HG02798 (cell line): Measurements from ENCODE around the gene PHF12.

ENCODE experiments used
- ATAC-seq: cut with Tn5 transposase; IDR thresholded peaks from one replicate; pipeline ENCODE4 v1.9.1; 2021; ENCODE audit warnings: mild to moderate bottlenecking; ENCODE audit not compliant: unreplicated experiment, poor library complexity

Gene PHF12

DNA sequence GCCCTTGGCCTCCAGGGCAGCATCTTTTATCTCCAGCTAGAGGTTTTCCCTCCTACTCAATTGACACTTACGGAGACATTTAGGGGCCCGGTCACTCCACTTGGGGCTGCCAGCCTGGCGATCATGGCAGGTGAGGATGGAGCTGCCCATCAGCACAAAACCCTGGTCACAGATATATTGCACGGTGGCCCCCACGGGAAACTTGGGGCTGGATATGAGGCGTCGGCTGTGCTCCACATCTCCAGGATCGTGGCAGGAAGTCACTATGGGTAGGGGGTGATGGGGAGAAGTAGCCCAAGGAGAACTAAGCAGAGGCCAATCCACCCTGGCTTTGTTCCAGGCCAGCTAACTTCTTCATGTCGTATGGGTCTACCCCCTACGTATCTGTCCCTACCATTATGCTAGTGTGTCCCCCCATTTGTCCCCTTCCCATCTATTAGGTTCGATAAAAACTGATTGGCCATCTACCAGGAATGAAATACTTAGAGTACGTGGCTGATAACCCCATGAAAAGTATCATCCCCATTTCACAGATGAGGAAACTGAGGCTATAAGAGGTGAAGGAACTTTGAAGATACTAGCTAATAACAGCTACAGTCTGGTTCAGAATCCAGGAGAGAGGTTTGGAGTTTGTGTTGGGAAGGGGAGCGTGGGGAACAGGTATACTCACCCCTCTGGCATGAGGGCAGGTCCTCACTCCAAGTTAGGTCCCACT is 6.1 kb upstream of the PHF12 start:
- no peak for ATAC-seq

DNA sequence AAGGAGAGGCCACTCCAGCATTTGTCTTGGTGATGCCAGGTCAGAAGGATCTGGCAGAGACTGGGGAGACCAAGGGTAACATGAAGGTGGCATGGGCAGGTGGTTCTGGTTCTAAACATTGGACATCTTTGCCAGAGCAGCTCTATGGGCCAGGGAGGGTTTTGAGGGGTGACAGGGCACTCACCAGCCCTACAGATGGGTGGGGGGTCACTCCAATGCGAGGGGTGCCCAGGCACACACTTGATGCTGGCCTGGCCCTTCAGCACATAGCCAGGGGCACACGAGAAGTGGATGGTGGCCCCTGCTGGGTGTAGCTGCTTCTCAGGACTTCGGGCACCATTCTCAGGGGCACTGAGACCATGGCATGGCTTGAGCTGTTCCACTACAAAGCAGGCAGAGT is 5.5 kb upstream of the PHF12 start:
- no peak for ATAC-seq

DNA sequence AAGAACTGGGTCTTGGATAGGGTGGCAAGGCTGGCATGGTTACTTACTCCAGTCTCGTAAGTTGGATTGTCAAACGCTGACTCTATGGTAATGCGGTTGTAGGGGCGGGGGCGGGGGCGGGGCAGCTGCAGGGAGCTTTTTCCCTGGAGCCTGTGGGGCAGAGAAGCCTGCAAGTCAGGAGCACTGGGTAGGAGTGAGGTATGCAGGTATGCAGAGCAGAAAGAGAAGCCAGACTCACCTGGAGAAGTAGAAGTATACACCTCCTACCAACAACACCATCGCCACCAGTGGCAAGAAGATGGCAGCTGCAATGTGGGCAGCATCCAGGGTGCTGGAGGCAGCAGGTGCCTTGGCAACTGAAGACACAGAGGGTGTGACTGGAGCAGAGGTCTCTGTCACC is 4.8 kb upstream of the PHF12 start:
- ATAC-seq = no peak

DNA sequence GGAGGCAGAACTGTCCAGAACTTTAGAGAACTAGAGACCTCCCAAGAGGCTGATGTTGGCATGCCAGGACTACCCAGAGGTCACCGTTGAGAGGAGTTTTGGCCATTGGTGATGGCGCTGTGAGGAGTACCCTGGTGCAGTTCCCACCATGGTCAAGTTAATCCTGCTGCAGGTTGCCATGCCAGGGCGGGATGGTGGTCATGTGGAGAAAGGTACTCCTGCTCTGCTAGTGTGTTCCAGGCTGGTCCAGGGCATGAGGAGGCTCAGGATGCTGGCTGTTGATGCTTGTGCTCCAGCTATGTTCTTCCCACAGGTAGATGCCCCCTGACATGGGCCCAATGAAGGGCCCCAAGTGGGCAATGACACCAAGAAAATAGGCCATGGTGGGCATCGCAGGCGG is 4.1 kb upstream of the PHF12 start:
- no peak for ATAC-seq

DNA sequence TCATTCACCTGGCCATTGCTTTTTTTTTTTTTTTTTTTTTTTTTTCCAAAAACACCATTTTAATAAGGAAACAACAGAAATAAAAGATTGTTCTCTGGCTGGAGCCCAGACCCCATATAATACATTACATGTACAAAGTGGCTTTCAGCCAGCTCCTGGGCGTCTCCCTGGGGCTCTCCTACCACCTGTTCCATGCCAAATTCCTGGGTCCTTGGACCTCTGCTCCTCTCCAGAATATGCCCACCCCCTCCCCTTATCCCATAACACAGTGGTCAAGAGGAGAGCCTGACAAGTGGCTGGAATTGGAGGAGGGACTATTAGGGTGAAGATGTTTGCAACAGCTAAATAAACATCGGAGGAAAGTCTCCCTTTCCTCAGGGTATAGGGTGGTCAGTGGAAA is 3.6 kb upstream of the PHF12 start:
- ATAC-seq = no peak

DNA sequence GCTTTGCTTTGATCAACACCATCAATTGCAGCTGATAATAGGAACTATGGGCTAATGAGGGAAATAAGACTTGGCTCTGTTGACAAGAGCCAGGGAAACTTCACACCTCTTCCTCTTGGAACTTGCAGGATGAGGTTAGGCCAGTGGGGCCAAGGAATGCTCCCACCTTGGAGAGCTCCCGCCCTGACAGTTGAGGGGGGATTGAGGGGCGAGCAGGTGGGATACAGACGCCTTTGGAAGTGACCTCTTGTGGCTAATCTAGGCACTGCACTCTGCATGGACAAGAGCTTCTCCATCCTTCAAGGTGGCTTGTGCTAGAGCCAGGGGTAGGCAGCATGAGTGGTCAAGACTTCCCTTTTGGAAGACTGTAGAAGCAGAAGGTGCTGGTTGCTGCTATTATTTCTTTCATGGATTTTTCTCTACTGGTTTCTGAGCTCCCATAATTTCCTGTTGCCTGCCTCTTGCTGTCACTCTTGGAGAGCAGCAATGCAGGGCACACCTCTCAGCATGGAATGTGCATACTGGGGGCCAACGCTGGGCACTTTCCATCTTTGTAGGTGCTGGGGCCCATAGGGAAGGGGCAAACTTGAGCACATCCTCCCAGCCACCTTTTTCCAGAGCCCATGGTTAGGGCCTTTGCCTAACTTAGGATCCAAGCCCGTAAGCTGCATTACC is 2.3 kb upstream of the PHF12 start:
- no peak for ATAC-seq

DNA sequence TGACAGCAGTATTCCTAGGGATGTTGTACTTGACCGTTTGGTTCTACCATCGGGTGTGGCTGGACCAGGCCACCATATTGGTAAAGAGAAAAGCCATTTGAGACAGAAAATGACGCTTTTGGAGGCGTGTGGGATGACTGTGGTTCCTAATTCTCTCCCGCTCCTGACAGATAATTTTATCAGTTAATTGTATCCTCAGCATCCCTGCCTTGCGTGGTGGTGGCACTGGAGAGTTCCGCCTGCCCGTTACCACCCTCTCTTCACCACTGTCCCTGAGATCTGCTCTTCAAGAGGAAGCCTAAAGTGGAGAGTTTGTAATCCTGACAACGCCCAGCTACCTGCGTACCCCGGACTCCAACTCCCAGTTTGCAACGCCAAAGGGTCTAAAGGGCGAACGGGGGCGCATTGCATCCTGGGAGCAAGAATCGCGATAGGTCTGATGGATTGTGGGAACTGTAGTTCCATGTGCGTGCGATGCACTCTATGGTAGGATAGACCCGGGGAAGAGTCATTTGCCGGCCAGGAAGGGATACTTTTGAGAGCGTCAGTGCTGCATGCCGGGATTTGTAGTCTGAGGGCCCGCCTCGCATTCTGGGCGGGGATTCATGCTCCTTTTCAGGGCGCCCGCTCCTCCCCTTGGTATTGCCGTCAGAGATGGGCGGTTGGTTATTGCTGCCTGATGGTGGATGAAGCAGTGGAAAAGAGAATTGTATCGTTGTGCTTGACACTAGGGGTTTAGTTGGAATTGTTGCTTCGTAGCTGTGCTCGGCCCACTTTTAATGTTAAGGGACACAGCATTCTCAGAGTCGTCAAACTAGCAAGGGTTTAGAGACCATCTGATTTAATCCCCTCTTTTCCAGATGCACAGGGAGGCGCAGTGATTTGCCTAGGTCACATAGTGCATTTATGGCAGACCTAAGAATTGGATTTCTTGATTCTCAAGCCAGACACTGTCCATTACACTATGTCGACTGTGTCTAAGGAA is 965 bp upstream of the PHF12 start:
- ATAC-seq = peak; percentile 66

DNA sequence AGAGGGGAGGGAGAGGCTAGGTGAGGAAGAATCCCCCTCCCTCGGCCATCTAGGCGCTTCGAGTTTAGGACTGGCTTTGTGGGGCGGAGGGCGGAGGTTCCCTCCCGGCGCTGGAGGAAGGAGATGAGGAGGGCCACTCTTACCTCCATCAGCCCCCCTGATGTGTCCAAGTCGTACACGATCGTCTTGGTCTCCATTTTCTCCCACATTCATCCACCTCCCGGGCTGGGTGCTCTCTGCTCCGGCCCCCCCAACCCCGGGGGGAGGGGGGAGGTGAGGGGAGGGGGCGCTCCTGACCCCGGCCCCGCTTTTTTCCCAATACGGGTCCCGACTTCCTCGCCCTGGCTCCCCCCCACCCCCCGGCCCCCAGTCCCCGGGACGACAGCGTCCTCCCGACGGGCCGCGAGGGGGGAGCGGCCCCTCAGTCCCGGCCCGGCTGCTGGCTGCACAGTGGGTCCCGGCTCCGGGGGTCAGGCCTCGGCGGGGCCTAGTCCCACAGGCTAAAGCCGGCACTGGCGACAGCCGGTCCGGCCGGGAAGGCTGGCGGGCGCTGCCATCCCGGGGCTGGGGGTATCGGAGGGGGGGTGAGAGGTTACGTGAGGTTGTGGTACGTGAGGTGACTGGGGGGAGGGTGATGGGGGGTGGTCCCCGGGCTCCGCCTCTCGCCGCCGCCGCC is 428 bp downstream of the PHF12 start:
- no peak for ATAC-seq

DNA sequence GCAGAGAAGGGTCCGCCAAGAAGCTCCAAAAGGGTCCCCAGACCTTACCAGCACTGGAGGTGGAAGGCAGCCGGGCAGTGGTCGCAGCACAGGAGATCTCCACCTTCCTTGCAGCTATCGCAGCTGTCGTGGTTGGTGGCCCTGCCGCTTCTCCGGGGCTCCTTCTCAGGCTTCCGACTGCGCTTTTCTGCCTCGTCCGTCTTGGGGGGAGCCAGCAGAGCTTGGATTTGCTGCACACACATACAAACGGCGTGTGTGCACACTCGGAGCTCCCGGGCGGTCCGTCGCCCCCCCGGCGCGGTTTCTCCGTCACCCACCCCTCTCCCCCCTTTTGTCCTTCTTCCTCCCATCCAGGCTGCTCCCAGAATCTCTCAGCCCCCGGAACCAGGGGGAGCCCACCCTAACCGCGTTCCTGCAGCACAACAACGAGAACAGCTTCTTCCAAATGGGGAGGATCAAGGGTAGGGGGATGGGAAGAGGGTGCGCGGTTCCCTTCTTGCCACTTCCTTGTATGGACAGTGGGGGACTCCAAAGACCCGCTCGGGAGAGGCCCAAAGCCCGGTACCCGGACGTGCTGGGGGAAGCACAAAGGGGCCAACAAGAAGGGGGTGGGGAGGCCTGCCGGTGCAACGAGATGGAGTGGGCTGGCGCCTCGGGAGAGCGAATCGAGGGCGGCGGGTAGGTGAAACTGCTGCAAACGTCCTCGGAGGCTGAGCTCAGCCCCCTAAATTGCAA is 1.1 kb downstream of the PHF12 start:
- ATAC-seq = no peak

DNA sequence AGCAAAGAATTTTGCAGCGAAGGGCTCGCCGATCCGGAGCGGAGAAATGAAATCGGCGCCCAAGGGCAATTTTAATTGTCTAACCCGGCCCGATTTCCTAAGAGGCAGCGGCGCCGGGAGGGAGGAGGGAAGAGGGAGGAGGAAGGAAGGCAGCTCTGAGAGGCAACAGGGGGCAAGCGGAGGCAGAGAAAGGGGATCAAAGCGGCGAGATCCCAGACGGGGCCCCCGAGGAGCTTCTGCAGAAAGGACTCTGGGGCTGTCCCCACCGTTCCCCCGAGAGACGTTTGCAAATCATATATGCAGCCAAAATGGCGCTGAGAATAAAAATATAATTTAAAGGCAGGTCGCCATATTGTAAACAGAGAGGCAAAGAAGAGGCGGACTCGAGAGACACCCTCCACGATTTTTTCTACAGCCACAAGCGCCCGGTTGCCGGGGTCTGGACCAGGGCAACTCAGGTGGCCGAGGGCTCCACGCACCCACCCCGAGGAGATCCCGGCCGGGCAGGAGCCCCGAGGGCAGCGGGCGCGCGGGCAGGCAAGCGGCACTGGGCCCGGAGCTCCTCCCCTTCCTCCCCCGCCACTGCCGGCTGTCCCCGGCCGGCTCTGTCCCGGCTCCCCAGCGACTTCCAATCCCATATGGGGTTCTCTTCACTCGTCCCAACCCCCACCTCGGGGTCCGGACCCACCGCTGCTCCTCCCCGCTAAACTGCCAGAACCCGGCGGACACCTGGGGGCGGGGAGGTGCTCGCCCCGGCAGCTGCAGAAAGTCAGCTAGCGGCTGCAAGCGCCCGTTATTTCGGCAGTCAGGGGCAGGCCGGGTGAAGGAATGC is 1.9 kb downstream of the PHF12 start:
- no peak for ATAC-seq

DNA sequence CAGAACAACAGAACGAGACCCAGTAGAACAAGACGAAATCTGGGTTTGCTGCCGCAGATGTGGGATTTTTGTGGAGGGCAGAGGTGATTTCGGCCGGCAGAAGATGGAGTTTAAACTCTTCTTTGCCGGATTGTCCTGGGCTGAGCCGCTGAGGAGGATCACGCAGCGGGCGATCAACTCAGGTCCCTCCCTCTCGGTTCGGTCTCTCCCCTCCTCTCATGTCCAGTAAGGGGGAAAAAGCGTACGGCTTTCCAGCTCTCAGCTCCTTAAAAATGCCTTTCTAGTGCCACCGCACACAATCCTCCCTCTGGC is 2.5 kb downstream of the PHF12 start:
- no peak for ATAC-seq

DNA sequence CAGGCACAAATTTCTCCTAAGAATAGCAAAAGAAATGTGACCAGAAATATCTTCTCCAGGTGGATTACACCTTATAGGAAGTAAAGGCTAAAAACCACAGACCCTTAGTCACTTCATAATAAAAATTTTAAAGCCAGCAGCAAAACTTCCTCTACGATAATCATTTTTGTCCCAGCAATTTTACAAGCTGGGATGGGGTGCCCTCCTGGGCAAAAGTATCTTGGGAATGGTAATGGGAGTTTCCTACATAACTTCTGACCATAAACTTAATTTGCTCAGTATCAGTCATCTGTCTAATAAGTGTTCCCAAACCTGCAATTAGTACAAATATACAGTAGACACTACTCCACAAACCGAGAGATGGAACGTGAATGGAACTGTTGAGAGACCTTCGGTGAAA is 3.0 kb downstream of the PHF12 start:
- ATAC-seq = no peak

DNA sequence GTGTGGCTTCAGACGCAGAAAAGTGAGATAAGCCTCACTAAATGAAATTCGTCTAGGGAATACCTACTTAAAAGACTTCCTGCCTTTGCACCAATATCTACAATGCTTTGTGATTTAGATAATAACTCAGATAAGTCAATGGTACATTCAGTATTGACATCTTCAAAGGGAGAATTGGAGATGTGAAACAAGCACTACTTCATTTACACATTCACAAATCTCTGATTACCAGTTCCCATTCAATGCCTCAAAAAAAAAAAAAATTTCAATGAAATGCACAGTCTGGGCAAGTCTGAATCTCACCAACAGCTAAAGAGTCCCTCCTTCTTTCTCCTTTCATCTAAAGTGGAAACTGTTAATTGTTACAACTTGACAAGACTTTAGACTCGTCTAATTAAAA is 3.7 kb downstream of the PHF12 start:
- ATAC-seq = no peak

DNA sequence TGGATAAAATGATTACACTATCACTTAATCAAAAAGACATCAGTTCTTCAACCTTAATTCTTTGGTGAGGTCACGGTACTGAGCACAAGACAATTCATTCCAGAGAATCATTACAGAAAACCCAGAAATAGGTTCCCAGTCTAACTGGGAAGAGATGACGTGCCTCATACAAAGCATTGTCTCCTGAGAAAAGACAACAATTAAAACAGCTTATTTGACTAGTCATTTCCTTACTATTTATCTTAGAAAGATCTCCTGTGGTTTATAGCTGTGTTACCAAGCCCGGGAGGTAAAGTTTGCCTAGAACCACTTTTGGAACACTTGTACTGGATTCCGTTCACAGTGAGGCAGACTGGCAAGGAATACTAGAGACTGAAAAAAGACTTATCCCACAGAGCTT is 5.1 kb downstream of the PHF12 start:
- ATAC-seq = no peak

DNA sequence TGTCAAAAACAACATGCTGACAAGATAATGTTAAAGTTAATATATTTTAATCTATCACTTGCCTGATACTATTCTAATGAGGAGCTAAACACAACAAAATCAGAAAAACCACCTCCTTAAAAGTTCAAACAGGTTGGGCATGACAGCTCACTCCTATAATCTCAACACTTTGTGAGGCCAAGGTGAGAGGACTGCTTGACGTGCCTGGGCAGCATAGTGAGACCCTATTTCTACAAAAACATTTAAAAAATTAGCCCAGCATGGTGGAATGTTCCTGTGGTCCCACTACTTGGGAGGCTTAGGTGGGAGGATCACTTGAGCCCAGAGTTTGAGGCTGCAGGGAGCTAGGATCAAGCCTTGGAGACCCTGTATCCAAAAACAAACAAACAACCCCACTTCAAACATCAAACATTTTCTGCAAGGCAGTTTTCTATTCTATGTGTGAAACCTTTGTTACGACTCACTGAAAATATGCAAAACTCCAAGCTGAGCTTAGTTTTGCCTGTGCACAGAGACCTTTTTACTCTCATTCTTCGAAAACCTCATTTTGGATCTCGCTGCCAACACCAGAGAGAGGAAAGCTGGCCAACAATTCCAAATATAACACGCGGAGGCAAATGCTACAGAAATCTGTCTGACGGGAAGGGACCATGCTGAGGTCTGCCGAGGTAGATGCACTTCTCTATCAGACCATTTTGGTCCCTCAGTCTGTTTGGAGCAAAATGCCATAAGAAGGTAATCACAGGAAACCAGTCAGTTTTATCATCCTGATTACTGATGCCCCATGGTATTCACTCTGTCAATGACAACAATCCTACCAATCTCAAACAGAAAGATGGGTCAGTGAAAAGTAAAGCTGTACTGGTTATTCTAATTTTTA is 6.2 kb downstream of the PHF12 start:
- ATAC-seq = no peak

DNA sequence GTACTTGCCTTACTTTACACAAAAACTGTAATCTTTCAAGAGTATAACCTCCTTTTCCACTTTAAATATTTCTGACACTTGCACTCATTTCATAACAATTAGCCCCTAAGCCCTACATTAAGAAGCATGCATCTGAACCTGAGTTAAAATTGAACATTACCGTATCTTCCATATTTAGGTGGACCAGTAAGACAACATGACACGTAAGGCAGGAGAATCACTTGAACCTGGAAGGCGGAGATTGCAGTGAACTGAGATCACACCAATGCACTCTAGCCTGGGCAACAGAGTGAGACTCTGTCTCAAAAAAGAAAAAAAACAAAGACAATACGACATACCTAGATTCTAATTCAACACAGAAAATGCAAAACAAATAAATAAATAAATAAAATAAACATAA is 7.0 kb downstream of the PHF12 start:
- no peak for ATAC-seq

DNA sequence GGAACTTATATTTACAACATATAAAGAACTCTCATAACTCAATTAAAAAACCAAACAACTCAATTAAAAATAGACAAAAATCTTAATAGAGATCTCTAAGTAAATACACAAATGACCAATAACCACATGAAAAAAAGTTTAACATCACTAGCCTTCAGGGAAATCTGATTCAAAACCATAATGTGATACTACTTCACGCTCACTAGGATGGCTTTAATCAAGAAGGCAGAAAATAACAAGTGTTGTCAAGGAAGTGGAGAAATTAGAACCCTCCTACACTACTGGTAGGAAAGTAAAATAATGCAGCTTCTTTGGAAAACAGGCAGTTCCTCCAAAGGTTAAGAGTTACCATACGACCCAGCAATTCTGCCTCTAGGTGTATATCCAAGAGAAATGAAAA is 8.4 kb downstream of the PHF12 start:
- ATAC-seq = no peak

DNA sequence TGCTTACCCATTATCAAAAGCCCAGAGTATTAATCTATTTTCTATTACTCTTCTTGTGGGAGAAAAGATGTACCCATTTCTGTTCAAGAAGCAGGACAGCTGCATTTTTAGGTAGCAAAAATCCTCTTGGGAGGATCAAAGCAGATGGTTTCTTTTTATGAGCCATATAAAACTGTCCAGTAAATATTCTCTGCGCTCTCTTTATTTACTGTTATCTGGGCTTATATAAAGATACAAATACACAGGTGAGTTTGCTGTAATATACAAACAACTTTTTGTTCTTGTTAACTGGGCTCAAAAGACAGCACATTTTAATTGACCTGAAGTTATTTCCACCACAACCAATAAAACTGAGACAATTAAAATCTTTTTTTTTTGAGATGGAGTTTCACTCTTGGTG is 10.1 kb downstream of the PHF12 start:
- no peak for ATAC-seq
